ENCODE results near the gene LRRC2. TPM values are rescaled to one million over a fixed set of nuclear protein-coding genes. Genes with fewer than 3 reads are reported as not detected.

Gene LRRC2
- total RNA-seq, 1 experiment from 2014 or later: not detected

- in situ Hi-C loops (cut with HindIII; ENCODE audit: low pct_unique_long_range_greater_than_20kb, low sequenced_read_pairs): no loop called here
Observed at GRCh38 chr3:46573701-46574100, 7.6 kb upstream of the LRRC2 start.

GRCh38 chr3:46571684-46572083 lies 5.6 kb upstream of the LRRC2 start:
- H3K4me1 ChIP-seq (ENCODE audit: control insufficient read depth, insufficient read depth, low read length): no peaks in the 10 kb centered on the region
- H3K27me3 ChIP-seq (ENCODE audit: control insufficient read depth, insufficient read depth, low read length): peaks cover 2% of the 10 kb centered on the region; the same call in 1 of the 2 replicates
- ChIA-PET POLR2A (no interaction called here), CTCF (interaction anchor here (0.7 kb wide), 1 partner anchor 194 kb away, joined by 4 read pairs; no protein-coding TSS in a partner anchor)
- ATAC-seq (no peak), DNase-seq (ENCODE audit: low read depth, low spot score) (no peak)
- no peaks in the 10 kb centered on the region for H3K36me3 ChIP-seq (ENCODE audit: control insufficient read depth, insufficient read depth, low read length)
- H3K9me3 ChIP-seq (ENCODE audit: control insufficient read depth, insufficient read depth, low read depth, low read length): no peaks in the 10 kb centered on the region
- in situ Hi-C loops (cut with HindIII; ENCODE audit: low pct_unique_long_range_greater_than_20kb, low sequenced_read_pairs): no loop called here
- intact Hi-C loops (cut with micrococcal nuclease; ENCODE audit: unreplicated experiment): no loop called here
- no TSS peak for BruUV-seq (replicated peaks)
- H3K4me3 ChIP-seq (ENCODE audit: low read depth in 2 of 2, low read length in 2 of 2): no peak overlapping the region
- TF ChIP-seq CTCF (IDR thresholded peaks at IDR 0.05) (no peak), POLR2AphosphoS5 (IDR thresholded peaks at IDR 0.05; ENCODE audit: low read depth, low read length) (no peak), TCF7L2 (IDR thresholded peaks at IDR 0.05; ENCODE audit: low read depth, low read length) (no peak), SIN3A (IDR thresholded peaks at IDR 0.05; ENCODE audit: borderline replicate concordance, insufficient read depth, low read depth, low read length) (no peak), REST (IDR thresholded peaks at IDR 0.05; ENCODE audit: insufficient read depth in 1 of 2, low read depth in 2 of 2, low read length in 1 of 2) (no peak)
- H3K27ac ChIP-seq (ENCODE audit: low read length): no peak overlapping the region

More at GRCh38 chr3:46573701-46574100, 7.6 kb upstream of the LRRC2 start:
- POLR2A ChIA-PET: no interaction called here
- Histone ChIP-seq H3K4me1 (ENCODE audit: control insufficient read depth, insufficient read depth, low read length) (no peaks in the 10 kb centered on the region), H3K27me3 (ENCODE audit: control insufficient read depth, insufficient read depth, low read length) (no peaks in the 10 kb centered on the region), H3K27ac (ENCODE audit: low read length) (no peak overlapping the region), H3K4me3 (ENCODE audit: low read depth in 2 of 2, low read length in 2 of 2) (no peak overlapping the region), H3K36me3 (ENCODE audit: control insufficient read depth, insufficient read depth, low read length) (no peaks in the 10 kb centered on the region), H3K9me3 (ENCODE audit: control insufficient read depth, insufficient read depth, low read depth, low read length) (no peaks in the 10 kb centered on the region)
- DNase-seq (ENCODE audit: low read depth, low spot score): no peak
- no TSS peak for BruUV-seq (replicated peaks)
- intact Hi-C loops (cut with micrococcal nuclease; ENCODE audit: unreplicated experiment): no loop called here
- no peak for ATAC-seq
- CTCF ChIA-PET: no interaction called here
- TF ChIP-seq POLR2AphosphoS5 (IDR thresholded peaks at IDR 0.05; ENCODE audit: low read depth, low read length) (no peak), REST (IDR thresholded peaks at IDR 0.05; ENCODE audit: insufficient read depth in 1 of 2, low read depth in 2 of 2, low read length in 1 of 2) (no peak), SIN3A (IDR thresholded peaks at IDR 0.05; ENCODE audit: borderline replicate concordance, insufficient read depth, low read depth, low read length) (no peak), CTCF (IDR thresholded peaks at IDR 0.05) (no peak), TCF7L2 (IDR thresholded peaks at IDR 0.05; ENCODE audit: low read depth, low read length) (no peak)

All from Panc1 (cell line).